Neural cell (in vitro differentiated cells): Measurements from ENCODE around the gene ACOXL. TPM values are rescaled to one million over a fixed set of nuclear protein-coding genes. Genes with fewer than 3 reads are reported as not detected.

ENCODE experiments used
- H2AFZ ChIP-seq: fragments of 200-600, 300-800 bp; sonication (generic), shearing (Covaris generic); 2 replicates; pipeline ENCODE4 v1.6.0; 2014; ENCODE audit warnings: low read depth, mild to moderate bottlenecking, antibody characterized with exemption, low read length, moderate library complexity
- H3F3A ChIP-seq: fragments of 200-600 bp; shearing (Covaris generic); 2 replicates; pipeline ENCODE4 v1.6.1; 2016; ENCODE audit warnings: mild to moderate bottlenecking, moderate library complexity, mixed read lengths, antibody characterized with exemption, low read length; ENCODE audit not compliant: insufficient read depth, poor library complexity, severe bottlenecking
- H3K27ac ChIP-seq: fragments of 200-600, 300-800 bp; sonication (generic), shearing (Covaris generic); 2 replicates; pipeline ENCODE4 v1.5.1; 2014; ENCODE audit warnings: mild to moderate bottlenecking, low read length, moderate library complexity
- H3K27me3 ChIP-seq: fragments of 300-800, 200-600 bp; sonication (generic), shearing (Covaris generic); 2 replicates; pipeline ENCODE4 v1.6.0; 2014; ENCODE audit warnings: mild to moderate bottlenecking, low read depth, low read length, moderate library complexity; ENCODE audit not compliant: insufficient read depth
- H3K36me3 ChIP-seq: fragments of 300-800, 200-600 bp; sonication (generic), shearing (Covaris generic); 2 replicates; pipeline ENCODE4 v1.5.1; 2014; ENCODE audit warnings: mild to moderate bottlenecking, antibody characterized with exemption, low read length, moderate library complexity; ENCODE audit not compliant: insufficient read depth
- H3K4me2 ChIP-seq: fragments of 300-800, 200-600 bp; sonication (generic), shearing (Covaris generic); 2 replicates; pipeline ENCODE4 v1.6.0; 2014; ENCODE audit warnings: mild to moderate bottlenecking, low read length
- H3K4me3 ChIP-seq: fragments of 300-800, 200-600 bp; sonication (generic), shearing (Covaris generic); 2 replicates; pipeline ENCODE4 v1.5.1; 2014; ENCODE audit warnings: mild to moderate bottlenecking, low read length, moderate library complexity
- H3K79me2 ChIP-seq: fragments of 200-600 bp; shearing (Covaris generic); replicated peaks from 2 replicates; pipeline ENCODE4 v1.6.0; 2014; ENCODE audit warnings: mild to moderate bottlenecking, low read length, moderate library complexity; ENCODE audit not compliant: insufficient read depth
- H3K9ac ChIP-seq: fragments of 300-800, 200-600 bp; sonication (generic), shearing (Covaris generic); 2 replicates; pipeline ENCODE4 v1.6.1; 2016; ENCODE audit warnings: mild to moderate bottlenecking, low read length, mixed read lengths
- H3K9me2 ChIP-seq: fragments of 200-600 bp; shearing (Covaris generic); 2 replicates; pipeline ENCODE4 v1.6.1; 2016; ENCODE audit warnings: mild to moderate bottlenecking, low read length, mixed read lengths; ENCODE audit not compliant: insufficient read depth
- H3K9me3 ChIP-seq: fragments of 200-600, 300-800 bp; sonication (generic), shearing (Covaris generic); 2 replicates; pipeline ENCODE4 v1.6.1; 2016; ENCODE audit warnings: mild to moderate bottlenecking, mixed run types, low read length, moderate library complexity, mixed read lengths
- H4K20me1 ChIP-seq: fragments of 200-600 bp; shearing (Covaris generic); 2 replicates; pipeline ENCODE4 v1.6.1; 2016; ENCODE audit warnings: mild to moderate bottlenecking, mixed run types; ENCODE audit not compliant: insufficient read depth
- EP300 ChIP-seq: fragments of 450-650 bp; conservative IDR thresholded peaks from 2 replicates; pipeline ENCODE4 v1.6.1; 2014; ENCODE audit warnings: antibody characterized with exemption, mild to moderate bottlenecking, moderate library complexity; ENCODE audit not compliant: poor library complexity, severe bottlenecking
- EZH2 ChIP-seq: fragments of 200-600, 300-800 bp; shearing (Covaris generic), sonication (generic); IDR thresholded peaks from 2 replicates; pipeline ENCODE4 v1.6.1; 2014; ENCODE audit warnings: antibody characterized with exemption, low read length, borderline replicate concordance, mild to moderate bottlenecking; ENCODE audit not compliant: insufficient read depth, poor library complexity, severe bottlenecking
- MXI1 ChIP-seq: fragments of 450-650 bp; conservative IDR thresholded peaks from 2 replicates; pipeline ENCODE4 v1.6.1; 2014; ENCODE audit warnings: antibody characterized with exemption, mild to moderate bottlenecking; ENCODE audit not compliant: poor library complexity, severe bottlenecking
- POLR2AphosphoS5 ChIP-seq: IDR thresholded peaks from 2 replicates; pipeline ENCODE4 v1.6.1; 2012
- RAD21 ChIP-seq: fragments of 450-650 bp; conservative IDR thresholded peaks from 2 replicates; pipeline ENCODE4 v1.6.1; 2014; ENCODE audit warnings: antibody characterized with exemption, mild to moderate bottlenecking, moderate library complexity
- REST ChIP-seq: IDR thresholded peaks from 2 replicates; pipeline ENCODE4 v1.6.1; 2012; ENCODE audit warnings: borderline replicate concordance
- SMC3 ChIP-seq: fragments of 450-650 bp; conservative IDR thresholded peaks from 2 replicates; pipeline ENCODE4 v1.6.1; 2014; ENCODE audit warnings: antibody characterized with exemption, mild to moderate bottlenecking, moderate library complexity; ENCODE audit not compliant: poor library complexity
- TAF1 ChIP-seq: IDR thresholded peaks from 2 replicates; pipeline ENCODE4 v1.6.1; 2012; ENCODE audit warnings: low read depth
- polyA plus RNA-seq: library from polyadenylated mRNA; depleted of rRNA; stranded (reverse); fragments of >200 nt; gene quantifications from 2 replicates; pipeline ENCODE4 v1.2.3, GENCODE V29; 2014
- TF ChIP-seq, protein P1 (sequence below): fragments of 450-650 bp; IDR thresholded peaks from 2 replicates; pipeline ENCODE4 v1.5.1; 2014; ENCODE audit warnings: antibody characterized with exemption, mild to moderate bottlenecking, moderate library complexity; ENCODE audit not compliant: poor library complexity, severe bottlenecking

The ACOXL gene
- polyA plus RNA-seq, 1 donor from 2014 or later: not detected

DNA sequence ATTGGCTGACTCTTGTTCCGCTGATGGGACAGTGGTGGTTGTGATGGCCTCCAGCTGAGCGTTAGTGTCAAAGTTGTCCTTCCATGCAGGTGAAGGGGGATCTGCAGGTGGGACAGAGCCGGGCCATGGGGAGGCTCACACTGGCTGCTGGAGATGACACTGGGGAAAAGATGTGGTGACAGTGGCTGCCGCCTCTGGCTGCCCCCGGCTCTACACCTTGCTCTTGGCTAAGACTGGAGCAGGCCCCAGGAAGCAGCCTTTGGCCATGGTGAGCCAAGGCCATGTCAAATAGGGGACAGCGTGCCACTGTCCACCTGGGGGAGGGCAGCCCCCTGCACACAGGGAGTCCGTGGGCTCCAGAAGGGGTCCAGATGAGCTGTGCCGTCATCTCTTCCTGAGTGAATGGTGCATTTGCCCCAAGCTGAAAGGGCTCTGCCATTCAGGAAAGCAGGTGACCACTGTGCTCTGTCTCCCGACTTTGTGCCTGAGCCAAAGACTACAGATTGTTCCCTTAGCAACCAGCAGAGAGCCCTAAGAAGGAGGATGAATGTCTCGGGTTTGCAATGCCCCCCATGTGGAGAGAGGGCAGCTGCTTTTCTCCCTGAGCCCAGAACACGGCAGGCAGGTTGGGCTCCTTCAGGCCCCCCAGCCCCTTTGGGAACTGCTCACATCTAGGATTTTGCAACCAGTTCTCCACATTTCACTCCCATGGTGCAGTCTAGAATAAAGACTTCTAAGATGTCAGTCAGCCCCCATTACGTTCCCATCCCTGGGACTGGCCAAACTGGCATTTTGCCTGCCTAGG, 309.2 kb downstream of the ACOXL start:
- Histone ChIP-seq H3K79me2 (no peaks in the 10 kb centered on the region), H3K4me3 (no peak overlapping the region), H3K27me3 (no peaks in the 10 kb centered on the region), H3K9me3 (no peaks in the 10 kb centered on the region), H3K9ac (no peak overlapping the region), H3K27ac (no peak overlapping the region), H3F3A (no peaks in the 10 kb centered on the region), H3K36me3 (no peaks in the 10 kb centered on the region), H2AFZ (no peak overlapping the region), H3K4me2 (no peak overlapping the region), H4K20me1 (no peaks in the 10 kb centered on the region), H3K9me2 (no peaks in the 10 kb centered on the region)
- TF ChIP-seq TAF1 (no peak), SMC3 (no peak), RAD21 (no peak), MXI1 (no peak), EP300 (no peak), REST (no peak), EZH2 (no peak), POLR2AphosphoS5 (no peak)
- TF ChIP-seq, protein P1, sequence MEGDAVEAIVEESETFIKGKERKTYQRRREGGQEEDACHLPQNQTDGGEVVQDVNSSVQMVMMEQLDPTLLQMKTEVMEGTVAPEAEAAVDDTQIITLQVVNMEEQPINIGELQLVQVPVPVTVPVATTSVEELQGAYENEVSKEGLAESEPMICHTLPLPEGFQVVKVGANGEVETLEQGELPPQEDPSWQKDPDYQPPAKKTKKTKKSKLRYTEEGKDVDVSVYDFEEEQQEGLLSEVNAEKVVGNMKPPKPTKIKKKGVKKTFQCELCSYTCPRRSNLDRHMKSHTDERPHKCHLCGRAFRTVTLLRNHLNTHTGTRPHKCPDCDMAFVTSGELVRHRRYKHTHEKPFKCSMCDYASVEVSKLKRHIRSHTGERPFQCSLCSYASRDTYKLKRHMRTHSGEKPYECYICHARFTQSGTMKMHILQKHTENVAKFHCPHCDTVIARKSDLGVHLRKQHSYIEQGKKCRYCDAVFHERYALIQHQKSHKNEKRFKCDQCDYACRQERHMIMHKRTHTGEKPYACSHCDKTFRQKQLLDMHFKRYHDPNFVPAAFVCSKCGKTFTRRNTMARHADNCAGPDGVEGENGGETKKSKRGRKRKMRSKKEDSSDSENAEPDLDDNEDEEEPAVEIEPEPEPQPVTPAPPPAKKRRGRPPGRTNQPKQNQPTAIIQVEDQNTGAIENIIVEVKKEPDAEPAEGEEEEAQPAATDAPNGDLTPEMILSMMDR: no peak

DNA sequence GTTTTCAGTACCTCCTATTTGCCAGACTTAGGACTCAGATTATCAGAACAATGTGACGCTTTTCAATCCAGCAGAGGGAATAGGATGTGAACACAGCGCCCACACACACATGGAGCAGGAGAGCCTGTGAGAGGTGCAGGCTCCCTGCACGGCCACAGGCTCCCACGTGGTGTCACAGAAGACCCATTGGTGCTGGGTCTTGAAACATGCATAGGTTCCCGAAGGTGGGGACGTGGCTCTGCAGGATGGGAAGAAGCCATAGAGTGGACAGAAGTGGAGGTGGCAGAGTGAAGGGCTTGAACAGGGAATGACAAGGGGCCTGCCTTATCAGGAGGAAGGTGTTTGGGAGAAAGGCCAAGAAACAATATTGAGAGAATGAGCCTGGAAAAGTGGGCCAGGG, 309.9 kb downstream of the ACOXL start:
- no peaks in the 10 kb centered on the region for H3K27me3 ChIP-seq
- TF ChIP-seq RAD21: no peak
- no peak for TF ChIP-seq SMC3
- TF ChIP-seq EZH2: no peak
- no peak for TF ChIP-seq POLR2AphosphoS5
- TF ChIP-seq REST: no peak
- TF ChIP-seq, protein P1: no peak
- TF ChIP-seq EP300: no peak
- no peak for TF ChIP-seq MXI1
- TF ChIP-seq TAF1: no peak
- no peaks in the 10 kb centered on the region for H3F3A ChIP-seq
- no peaks in the 10 kb centered on the region for H3K9me2 ChIP-seq
- H2AFZ ChIP-seq: no peak overlapping the region
- no peaks in the 10 kb centered on the region for H4K20me1 ChIP-seq
- H3K4me3 ChIP-seq: no peak overlapping the region
- no peak overlapping the region for H3K27ac ChIP-seq
- no peaks in the 10 kb centered on the region for H3K36me3 ChIP-seq
- H3K79me2 ChIP-seq: no peaks in the 10 kb centered on the region
- no peak overlapping the region for H3K4me2 ChIP-seq
- H3K9me3 ChIP-seq: no peaks in the 10 kb centered on the region
- H3K9ac ChIP-seq: no peak overlapping the region
